Thoracic aorta (tissue), 2 donors: ENCODE results near the gene ENTHD1. TPM values are rescaled to one million over a fixed set of nuclear protein-coding genes. Genes with fewer than 3 reads are reported as not detected.

Experiments
- ATAC-seq: fragments of 150-250 bp; one replicate; pipeline ENCODE4 v1.8.0; 2017; ENCODE audit warnings: low read depth; ENCODE audit not compliant: insufficient number of reproducible peaks, low FRiP score
- DNase-seq: peaks from one replicate; pipeline ENCODE4 v3.0.0-alpha.2; 2020; ENCODE audit warnings: low spot score
- H3K27ac ChIP-seq, 2 donors: fragments of 200-600 bp; sonication (generic); 1 replicate in 1 of 2; 2 replicates in 1 of 2; pipeline ENCODE4 v1.5.1; 2016; ENCODE audit warnings: mild to moderate bottlenecking in 2 of 2, moderate library complexity in 2 of 2
- H3K27me3 ChIP-seq: fragments of 200-600 bp; sonication (generic); replicated peaks from 2 replicates; pipeline ENCODE4 v1.6.0; 2016; ENCODE audit warnings: mild to moderate bottlenecking; ENCODE audit not compliant: insufficient read depth
- H3K36me3 ChIP-seq: fragments of 200-600 bp; sonication (generic); one replicate; pipeline ENCODE4 v1.5.1; 2016
- H3K4me1 ChIP-seq, 2 donors: fragments of 200-600 bp; sonication (generic); 1 replicate in 1 of 2; 2 replicates in 1 of 2; pipeline versions ENCODE4 v1.5.1 to v1.6.0; 2016; ENCODE audit warnings: low read depth in 2 of 2, mild to moderate bottlenecking in 1 of 2; ENCODE audit not compliant: control insufficient read depth in 1 of 2
- H3K4me3 ChIP-seq: fragments of 200-600 bp; sonication (generic); 2 replicates; pipeline ENCODE4 v1.5.1; 2016; ENCODE audit warnings: mild to moderate bottlenecking
- H3K9me3 ChIP-seq: fragments of 200-600 bp; sonication (generic); 2 replicates; pipeline ENCODE4 v1.5.1; 2016
- CTCF ChIP-seq: fragments of 200-600 bp; sonication (generic); IDR thresholded peaks from one replicate; pipeline ENCODE4 v1.5.1; 2019; ENCODE audit warnings: antibody characterized with exemption
- total RNA-seq, 2 donors: library from RNA; depleted of rRNA; stranded (reverse); fragments of >200 nt; gene quantifications; one replicate each; pipeline versions ENCODE4 v1.1.0 to v1.2.3, GENCODE V29; 2016

The ENTHD1 gene
- total RNA-seq, 2 donors from 2014 or later, result not detected

- no peak for DNase-seq
- no peaks in the 10 kb centered on the region for H3K27me3 ChIP-seq
These were observed 41.6 kb upstream of the ENTHD1 start for GRCh38 chr22:39935116-39935515.

DNA sequence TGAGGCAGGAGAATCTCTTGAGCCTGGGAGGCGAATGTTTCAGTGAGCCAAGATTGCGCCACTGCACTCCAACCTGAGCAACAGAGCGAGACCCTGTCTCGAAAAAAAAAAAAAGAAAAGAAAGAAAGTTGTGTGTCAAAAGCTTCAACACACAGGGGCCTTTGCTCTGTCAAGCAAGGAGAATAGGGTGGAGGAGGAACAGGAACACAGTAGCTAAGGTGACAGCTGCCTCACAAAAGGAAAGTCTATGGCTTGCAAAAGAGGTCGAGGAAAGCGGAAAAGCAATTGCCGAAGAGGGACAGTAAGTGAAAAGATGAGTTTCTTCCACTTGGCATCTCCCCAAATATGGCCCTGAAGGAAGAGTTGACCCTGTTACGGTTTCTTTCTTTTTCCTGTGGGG is 40.2 kb upstream of the ENTHD1 start:
- Histone ChIP-seq H3K27me3 (no peaks in the 10 kb centered on the region), H3K9me3 (no peaks in the 10 kb centered on the region), H3K27ac (no peak overlapping the region), H3K4me1 (no peaks in the 10 kb centered on the region), H3K4me3 (no peak overlapping the region), H3K36me3 (no peaks in the 10 kb centered on the region)
- DNase-seq (no peak), ATAC-seq (no peak)
- TF ChIP-seq CTCF, result no peak

More at GRCh38 chr22:39935116-39935515, 41.6 kb upstream of the ENTHD1 start:
- H3K36me3 ChIP-seq, result no peaks in the 10 kb centered on the region
- H3K4me3 ChIP-seq, result no peak overlapping the region
- H3K27ac ChIP-seq, result no peak overlapping the region
- no peak for TF ChIP-seq CTCF
- H3K9me3 ChIP-seq, result no peaks in the 10 kb centered on the region
- no peaks in the 10 kb centered on the region for H3K4me1 ChIP-seq
- ATAC-seq, result no peak

- Histone ChIP-seq H3K4me1 (no peaks in the 10 kb centered on the region), H3K9me3 (no peaks in the 10 kb centered on the region), H3K27ac (no peak overlapping the region), H3K36me3 (no peaks in the 10 kb centered on the region), H3K27me3 (no peaks in the 10 kb centered on the region), H3K4me3 (no peak overlapping the region)
- ATAC-seq (no peak), DNase-seq (no peak)
- TF ChIP-seq CTCF, result no peak
These were observed 39.5 kb upstream of the ENTHD1 start for GRCh38 chr22:39932918-39933649.

DNA sequence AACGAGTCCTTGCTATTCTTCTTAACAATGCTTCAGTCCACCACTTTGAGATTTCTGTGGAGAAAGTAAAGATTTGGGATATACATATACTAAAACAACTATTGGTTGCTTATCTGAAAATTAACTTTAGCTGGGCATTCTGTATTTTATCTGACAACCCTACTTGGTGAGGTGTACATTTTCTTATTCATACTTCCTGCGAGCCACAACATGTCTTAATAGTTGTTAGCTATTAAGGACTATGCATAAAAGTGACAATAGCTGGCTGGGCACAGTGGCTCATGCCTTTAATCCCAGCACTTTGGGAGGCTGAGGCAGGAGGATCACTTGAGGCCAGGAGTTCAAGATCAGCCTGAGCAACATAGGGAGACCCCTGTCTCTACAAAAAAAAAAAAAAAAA is 38.6 kb upstream of the ENTHD1 start:
- Histone ChIP-seq H3K27me3 (no peaks in the 10 kb centered on the region), H3K4me3 (no peak overlapping the region), H3K9me3 (no peaks in the 10 kb centered on the region), H3K27ac (no peak overlapping the region), H3K36me3 (no peaks in the 10 kb centered on the region), H3K4me1 (no peaks in the 10 kb centered on the region)
- no peak for TF ChIP-seq CTCF
- ATAC-seq (no peak), DNase-seq (no peak)

DNA sequence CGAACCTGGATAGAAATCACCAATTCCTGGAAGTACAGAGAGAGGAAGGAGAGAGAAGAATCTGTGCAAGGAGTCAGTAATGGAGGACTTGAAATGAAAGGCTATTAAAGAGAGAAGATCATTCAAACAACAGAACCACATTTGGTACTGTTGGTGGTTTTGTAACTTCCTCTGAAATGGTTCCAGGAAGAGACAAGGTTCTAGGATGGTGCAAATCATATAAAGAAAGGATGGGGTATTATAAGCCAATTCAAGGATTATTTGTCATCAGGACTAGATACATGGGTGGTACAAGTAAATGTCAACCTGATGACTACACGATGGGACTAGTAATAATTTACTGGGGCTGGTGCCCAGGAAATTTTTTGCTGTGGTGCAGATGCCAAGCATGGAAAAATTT is 37.7 kb upstream of the ENTHD1 start:
- Histone ChIP-seq H3K9me3 (no peaks in the 10 kb centered on the region), H3K4me3 (no peak overlapping the region), H3K27ac (no peak overlapping the region), H3K4me1 (no peaks in the 10 kb centered on the region), H3K27me3 (no peaks in the 10 kb centered on the region), H3K36me3 (no peaks in the 10 kb centered on the region)
- no peak for TF ChIP-seq CTCF
- ATAC-seq (no peak), DNase-seq (no peak)
